Activated naive CD8-positive, alpha-beta T cell treated with anti-CD3 and anti-CD28 coated beads, Interleukin-2, amount 50 U/mL, for 16 hours (primary cell): Measurements from ENCODE around the gene NHLRC3.
"Not testable (repeated sequence)": the region's sequence is repeated elsewhere in the genome, so short reads cannot be mapped to it uniquely, and the experiment has no call there.

Experiments
- DNase-seq: peaks from one replicate; pipeline ENCODE4 v3.0.0-alpha.2; 2020; ENCODE audit warnings: low read depth, low spot score

NHLRC3 gene

GRCh38 chr13:39044536-39044935 is 6.3 kb downstream of the NHLRC3 start:
- DNase-seq: no peak

DNA sequence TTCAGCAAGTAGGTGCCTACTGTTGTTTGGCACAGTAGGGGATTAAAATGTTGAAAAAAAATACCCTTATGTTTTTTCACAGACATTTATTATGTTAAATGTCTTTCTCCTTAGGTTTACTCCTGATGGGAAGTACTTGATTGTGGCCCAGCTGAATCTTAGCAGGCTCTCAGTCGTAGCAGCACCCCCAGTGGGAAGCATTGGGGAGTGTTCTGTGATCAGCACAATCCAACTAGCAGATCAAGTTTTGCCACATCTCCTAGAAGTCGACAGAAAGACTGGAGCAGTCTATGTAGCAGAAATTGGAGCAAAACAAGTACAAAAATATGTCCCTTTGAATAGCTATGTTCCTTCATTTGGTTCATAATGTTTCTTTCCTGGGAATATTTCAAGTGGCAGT is 9.3 kb downstream of the NHLRC3 start:
- no peak for DNase-seq

GRCh38 chr13:39048806-39049205 is 10.6 kb downstream of the NHLRC3 start:
- no peak for DNase-seq

DNA sequence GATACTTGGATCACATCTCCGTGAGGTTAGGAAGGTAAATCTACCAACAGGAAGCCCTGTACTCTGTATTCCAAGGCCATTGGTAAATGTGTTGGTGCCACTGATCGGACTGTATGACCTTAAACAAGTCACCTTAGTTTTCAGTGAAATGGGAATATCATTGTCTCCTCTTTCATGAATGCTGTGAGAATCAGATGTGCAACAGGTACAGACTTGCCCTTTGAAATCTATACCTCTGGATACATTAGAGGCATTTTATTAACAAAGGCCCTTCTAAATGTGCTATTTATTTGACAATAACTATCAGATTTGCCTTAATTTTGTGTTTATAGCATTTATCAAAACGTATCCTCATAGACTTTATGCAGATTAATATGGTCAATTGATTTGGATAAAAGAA is 11.0 kb downstream of the NHLRC3 start:
- DNase-seq: no peak

- DNase-seq: no peak
Observed at GRCh38 chr13:39051157-39051556, 12.9 kb downstream of the NHLRC3 start.

GRCh38 chr13:39052944-39053343 is 14.7 kb downstream of the NHLRC3 start:
- DNase-seq: no peak

DNA sequence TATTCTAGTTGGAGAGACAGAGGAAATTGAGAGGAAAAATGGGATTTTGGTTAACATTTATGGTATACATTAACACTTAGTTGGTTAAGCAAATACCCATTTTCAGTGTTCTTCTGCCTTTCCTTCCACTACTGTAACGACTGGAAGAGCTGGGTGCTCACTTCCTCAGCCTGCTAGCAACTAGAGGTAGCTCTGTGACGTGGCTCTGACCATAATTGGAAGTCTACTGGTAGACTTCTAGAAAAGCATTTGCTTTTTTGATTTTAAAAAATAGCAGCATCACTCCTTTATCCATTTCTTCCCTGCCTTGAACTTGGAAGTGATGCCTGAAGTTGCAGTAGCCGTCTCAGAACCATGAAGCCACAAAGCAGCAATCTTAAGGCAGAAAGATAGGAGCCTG is 15.9 kb downstream of the NHLRC3 start:
- no peak for DNase-seq

DNA sequence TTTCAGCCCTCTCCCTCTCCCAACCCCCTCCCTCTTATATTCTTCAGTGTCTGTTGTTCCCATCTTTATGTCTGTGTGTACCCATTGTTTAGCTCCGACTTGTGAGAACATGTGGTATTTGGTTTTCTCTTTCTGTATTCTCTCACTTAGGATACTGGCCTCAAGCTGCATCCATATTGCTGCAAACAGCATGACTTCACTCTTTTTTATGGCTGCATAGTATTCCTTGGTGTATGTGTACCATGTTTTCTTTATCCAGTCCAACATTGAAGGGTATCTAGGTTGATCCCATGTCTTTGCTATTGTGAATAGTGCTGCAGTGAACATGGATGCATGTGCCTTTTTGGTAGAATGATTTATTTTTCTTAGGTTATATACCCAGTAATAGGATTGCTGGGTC is 17.8 kb downstream of the NHLRC3 start:
- DNase-seq: no peak

DNA sequence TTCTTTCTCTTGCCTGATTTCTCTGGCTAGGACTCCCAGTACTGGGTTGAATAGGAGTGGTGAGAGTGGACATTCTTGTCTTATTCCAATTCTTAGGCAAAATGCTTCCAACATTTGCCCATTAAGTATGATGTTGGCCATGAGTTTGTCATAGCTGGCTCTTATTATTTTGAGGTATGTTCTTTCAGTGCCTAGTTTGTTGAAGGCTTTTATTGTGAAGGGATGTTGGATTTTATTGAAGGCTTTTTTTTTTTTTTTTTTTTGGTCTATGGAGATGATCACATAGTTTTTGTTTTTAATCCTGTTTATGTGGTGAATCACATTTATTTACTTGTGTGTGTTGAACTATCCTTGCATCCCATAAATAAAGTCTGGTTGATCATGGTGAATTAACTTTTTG is 19.8 kb downstream of the NHLRC3 start:
- DNase-seq: no peak

DNA sequence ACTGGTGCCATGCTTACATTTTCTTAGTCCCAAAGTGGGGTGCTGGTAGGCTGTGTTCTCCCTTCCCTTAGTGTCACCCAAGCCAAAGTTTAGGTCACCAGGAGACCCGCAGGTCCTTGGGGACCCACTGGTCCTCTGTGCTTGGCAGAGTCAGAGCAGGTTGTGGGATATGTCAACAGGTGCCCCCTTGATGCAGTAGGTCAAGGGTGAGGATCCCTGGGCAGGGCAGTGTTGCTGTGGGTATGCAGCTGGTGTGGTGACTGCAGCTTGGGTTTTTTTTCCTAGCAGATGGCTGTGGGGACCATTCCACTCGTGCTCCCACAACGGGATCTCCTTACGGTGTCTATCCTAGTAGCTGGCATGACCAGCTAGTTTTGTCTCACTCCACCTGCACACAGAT is 23.7 kb downstream of the NHLRC3 start:
- DNase-seq: no peak

DNA sequence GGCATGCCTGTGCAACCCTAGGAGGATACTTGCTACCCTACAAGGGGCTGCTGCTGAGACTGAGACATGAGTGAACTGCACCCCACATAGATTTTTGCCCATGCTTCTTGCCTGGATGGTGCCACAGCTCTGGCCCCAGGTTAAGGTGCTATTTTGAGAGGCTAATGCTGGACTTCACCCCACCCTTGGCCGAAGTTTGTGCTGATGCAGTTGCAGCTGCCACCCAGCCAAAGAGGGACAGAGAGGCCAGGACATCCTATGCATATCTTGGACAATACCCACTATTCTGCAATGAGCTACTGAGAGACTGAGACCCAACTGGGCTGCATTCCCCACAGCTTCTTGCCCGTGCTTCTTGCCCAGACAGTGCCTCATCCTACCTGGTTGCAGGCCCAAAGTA is 34.6 kb downstream of the NHLRC3 start:
- DNase-seq: no peak

DNA sequence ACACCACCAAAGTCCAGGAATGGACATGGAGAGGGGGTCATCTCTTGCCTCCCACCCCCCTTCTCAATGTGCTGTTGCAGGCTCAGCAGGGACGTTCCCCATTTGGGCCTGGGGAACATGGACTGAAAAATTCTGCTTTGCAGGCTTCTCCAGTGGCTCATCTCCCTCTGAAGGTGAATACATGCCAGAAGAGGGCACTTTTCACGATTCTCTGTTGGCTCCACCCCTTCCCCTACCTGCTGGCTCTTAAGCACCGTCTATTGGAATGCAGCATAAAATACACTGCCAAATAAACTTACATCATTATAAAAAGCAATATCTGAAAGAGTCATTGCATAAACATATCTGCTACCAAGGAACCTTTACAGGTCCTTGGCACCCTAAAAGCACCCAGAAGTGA is 35.7 kb downstream of the NHLRC3 start:
- no peak for DNase-seq

- DNase-seq: not testable (repeated sequence)
Observed at GRCh38 chr13:39086251-39086945, 48.1 kb downstream of the NHLRC3 start.

DNA sequence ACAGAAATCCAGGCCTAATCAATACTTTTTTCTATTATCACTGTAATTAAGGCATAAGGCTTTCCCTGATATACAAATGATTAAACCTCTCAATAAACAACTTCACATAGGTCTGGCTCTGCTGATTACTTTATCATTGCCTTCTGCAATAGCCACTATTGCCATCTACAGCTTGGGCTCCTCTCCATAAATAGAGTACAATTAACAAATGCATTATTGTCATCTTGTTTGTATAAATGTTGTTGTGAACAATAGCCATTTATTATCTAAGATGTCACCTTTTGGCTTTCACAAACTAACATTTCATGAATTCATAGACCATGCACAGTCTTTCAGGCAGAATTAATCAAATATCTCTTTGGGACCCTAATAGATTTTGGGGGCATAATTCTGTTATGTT is 53.3 kb downstream of the NHLRC3 start:
- DNase-seq: no peak

DNA sequence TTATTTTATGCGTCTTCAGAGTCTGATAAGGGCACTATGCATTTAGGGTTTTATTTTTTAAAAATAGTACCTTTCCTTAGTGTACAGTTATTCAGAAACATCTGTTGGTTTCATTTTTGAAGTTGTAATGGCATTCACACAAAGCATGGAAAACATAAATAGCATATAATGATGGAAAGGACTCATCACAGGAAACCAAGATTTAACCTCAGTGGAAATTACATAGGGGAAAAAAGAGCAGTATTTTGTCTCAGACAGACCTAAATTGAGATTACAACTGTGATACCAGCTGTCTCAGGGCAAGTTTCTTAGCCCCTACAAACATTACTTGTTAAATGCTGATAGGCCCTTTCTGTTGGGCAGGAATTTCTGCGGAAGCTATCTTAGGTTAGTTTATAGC is 57.2 kb downstream of the NHLRC3 start:
- DNase-seq: no peak

DNA sequence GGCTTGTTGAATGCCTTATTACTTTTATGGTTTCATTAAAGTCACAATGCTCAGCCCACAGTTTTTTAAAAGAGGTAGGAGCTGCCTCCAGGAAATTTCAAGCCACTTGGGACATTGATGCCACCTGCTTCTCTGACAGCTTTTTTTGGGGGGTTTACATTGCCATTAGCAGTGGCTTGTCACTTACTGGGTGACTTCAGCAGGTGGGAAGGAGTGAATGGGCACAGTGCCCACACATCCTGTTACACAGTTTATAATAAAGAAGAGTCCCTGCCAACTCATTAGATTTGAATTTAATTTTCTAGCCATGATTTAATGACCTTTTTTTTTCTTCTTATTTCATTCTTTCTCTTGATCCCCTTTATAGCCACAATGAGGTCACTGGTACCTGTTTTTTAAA is 61.0 kb downstream of the NHLRC3 start:
- DNase-seq: no peak
